ENCODE data around the gene IL15. TPM values are rescaled to one million over a fixed set of nuclear protein-coding genes. Genes with fewer than 3 reads are reported as not detected.

IL15 gene
- total RNA-seq, 1 donor from 2014 or later = 2.2 TPM

DNA sequence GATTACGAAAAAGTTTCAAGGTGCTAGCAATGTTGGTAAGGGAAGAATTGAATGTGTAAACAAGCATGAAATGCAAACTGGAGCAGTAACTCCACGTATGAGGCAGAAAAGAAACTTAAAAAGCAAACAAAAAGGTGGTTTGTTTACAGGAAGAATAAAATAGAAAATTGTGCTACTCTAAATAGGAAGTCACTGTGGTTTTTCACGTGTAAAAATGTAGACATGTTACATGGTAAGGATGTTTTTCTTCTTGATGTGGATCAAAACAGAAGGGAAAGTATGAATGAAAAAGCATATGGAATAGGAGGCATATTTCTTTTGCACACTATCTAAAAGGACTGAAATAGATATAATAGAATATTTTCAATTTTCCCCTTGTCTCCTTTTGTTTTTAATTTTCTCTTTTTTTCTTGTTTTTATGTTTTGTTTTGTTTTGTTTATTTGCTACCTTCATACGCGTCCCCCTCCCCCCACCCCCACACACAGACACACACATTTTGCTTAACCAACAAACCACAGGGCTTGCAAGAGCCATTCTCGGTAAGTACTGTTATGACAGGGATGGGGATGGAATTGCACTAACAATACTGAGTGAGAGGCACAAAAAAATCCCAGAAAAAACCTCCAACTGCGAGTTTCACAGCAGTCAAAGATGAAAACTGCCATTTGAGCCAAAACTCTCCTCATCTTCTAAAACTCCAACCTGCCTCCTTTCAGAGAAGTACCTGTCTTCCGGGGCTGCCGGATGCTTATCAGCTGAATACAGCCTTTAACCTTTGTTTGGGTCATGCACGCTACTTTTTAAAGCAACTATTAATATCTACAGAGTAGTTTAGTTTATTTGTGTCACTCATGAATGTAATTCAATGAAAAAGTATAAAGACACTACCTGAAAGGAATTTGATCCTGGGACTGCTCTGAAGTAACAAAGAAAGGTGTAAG, 135.8 kb downstream of the IL15 start:
- DNase-seq (ENCODE audit: low read depth, low spot score) = no peak

DNA sequence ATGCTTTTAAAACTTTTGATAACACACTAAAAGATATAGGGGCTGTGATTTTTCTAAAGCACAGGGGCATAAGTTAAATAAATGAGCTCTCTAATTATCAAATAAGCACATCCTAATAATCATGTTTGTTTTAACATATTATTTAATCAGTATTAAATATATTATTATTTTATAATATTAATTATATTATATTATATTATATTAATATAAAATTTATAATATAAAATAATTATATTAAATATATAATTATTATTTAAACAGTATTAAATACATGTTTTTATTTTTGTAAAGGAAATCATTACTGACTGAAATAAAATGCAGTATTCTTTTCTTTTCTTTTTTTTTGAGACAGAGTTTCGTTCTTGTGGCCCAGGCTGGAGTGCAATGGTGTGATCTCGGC, 136.5 kb downstream of the IL15 start:
- DNase-seq (ENCODE audit: low read depth, low spot score) = no peak

GRCh38 chr4:141782205-141782604, 145.8 kb downstream of the IL15 start:
- DNase-seq (ENCODE audit: low read depth, low spot score) = no peak

Measured in pulmonary artery endothelial cell (primary cell).